Measurements from ENCODE around the gene PRDM16.

Gene PRDM16

GRCh38 chr1:3127738-3128137 is 58.7 kb downstream of the PRDM16 start:
- DNase-seq = no peak

- no peak for DNase-seq
Measured at GRCh38 chr1:3128431-3129132, 59.6 kb downstream of the PRDM16 start.

GRCh38 chr1:3129133-3129490 is 60.1 kb downstream of the PRDM16 start:
- no peak for DNase-seq

- DNase-seq = no peak
Measured at GRCh38 chr1:3130268-3130667, 61.3 kb downstream of the PRDM16 start.

GRCh38 chr1:3132660-3133059 is 63.7 kb downstream of the PRDM16 start:
- DNase-seq = no peak

GRCh38 chr1:3133686-3134085 is 64.7 kb downstream of the PRDM16 start:
- DNase-seq = no peak

- no peak for DNase-seq
Measured at GRCh38 chr1:3134381-3135072, 65.5 kb downstream of the PRDM16 start.

GRCh38 chr1:3135073-3135702 is 66.2 kb downstream of the PRDM16 start:
- no peak for DNase-seq

GRCh38 chr1:3135744-3136455 is 66.9 kb downstream of the PRDM16 start:
- no peak for DNase-seq

GRCh38 chr1:3136532-3136931 is 67.5 kb downstream of the PRDM16 start:
- DNase-seq = no peak

GRCh38 chr1:3137111-3138100 is 68.4 kb downstream of the PRDM16 start:
- no peak for DNase-seq

GRCh38 chr1:3138623-3139151 is 69.7 kb downstream of the PRDM16 start:
- DNase-seq = no peak

- no peak for DNase-seq
Measured at GRCh38 chr1:3139451-3139852, 70.4 kb downstream of the PRDM16 start.

- DNase-seq = no peak
Measured at GRCh38 chr1:3139871-3140361, 70.9 kb downstream of the PRDM16 start.

GRCh38 chr1:3140437-3140836 is 71.4 kb downstream of the PRDM16 start:
- DNase-seq = no peak

GRCh38 chr1:3141129-3141528 is 72.1 kb downstream of the PRDM16 start:
- DNase-seq = no peak

- DNase-seq = no peak
Measured at GRCh38 chr1:3141836-3142235, 72.8 kb downstream of the PRDM16 start.

- DNase-seq = no peak
Measured at GRCh38 chr1:3142236-3142635, 73.2 kb downstream of the PRDM16 start.

GRCh38 chr1:3142751-3143150 is 73.7 kb downstream of the PRDM16 start:
- DNase-seq = no peak

- no peak for DNase-seq
Measured at GRCh38 chr1:3145532-3146325, 76.7 kb downstream of the PRDM16 start.

- DNase-seq = no peak
Measured at GRCh38 chr1:3146458-3146857, 77.5 kb downstream of the PRDM16 start.
